Body of pancreas (tissue), 4 donors: ENCODE data around the gene DMXL1. TPM values are rescaled to one million over a fixed set of nuclear protein-coding genes. Genes with fewer than 3 reads are reported as not detected.

Experiments used
- ATAC-seq: fragments of 150-250 bp; one replicate; pipeline ENCODE4 v1.9.1; 2016
- DNase-seq, 4 donors: peaks; one replicate each; pipeline ENCODE4 v3.0.0-alpha.2; 2019
- H3K27ac ChIP-seq, 4 donors: fragments of 200-600 bp; sonication (generic); 1 replicate in 3 of 4; 2 replicates in 1 of 4; pipeline versions ENCODE4 v1.5.1 to v1.6.1; 2016 to 2019; ENCODE audit warnings: mild to moderate bottlenecking in 1 of 4, mixed read lengths in 1 of 4, moderate library complexity in 1 of 4
- H3K27me3 ChIP-seq, 2 donors: fragments of 200-600 bp; sonication (generic); one replicate each; pipeline ENCODE4 v1.6.0; 2016; ENCODE audit warnings: mild to moderate bottlenecking in 1 of 2
- H3K36me3 ChIP-seq, 2 donors: fragments of 200-600 bp; sonication (generic); replicated peaks in 1 of 2; 2 replicates each; pipeline ENCODE4 v1.5.1; 2016; ENCODE audit warnings: low read depth in 2 of 2; ENCODE audit not compliant: insufficient read depth in 1 of 2
- H3K4me1 ChIP-seq: fragments of 200-600 bp; sonication (generic); one replicate; pipeline ENCODE4 v1.6.0; 2016
- H3K4me3 ChIP-seq, 2 donors: fragments of 200-600 bp; sonication (generic); 1 replicate in 1 of 2; 2 replicates in 1 of 2; pipeline ENCODE4 v1.5.1; 2016 to 2019
- H3K9me3 ChIP-seq, 3 donors: fragments of 200-600 bp; sonication (generic); 1 replicate in 2 of 3; 2 replicates in 1 of 3; pipeline ENCODE4 v1.5.1; 2016
- POLR2A ChIP-seq, 3 donors: fragments of 450-650 bp; IDR thresholded peaks; one replicate each; pipeline ENCODE4 v1.6.1; 2016; ENCODE audit warnings: antibody characterized with exemption in 3 of 3, mild to moderate bottlenecking in 2 of 3
- WGBS, 2 donors: methylation state at CpG; one replicate each; pipeline ENCODE4 v1.1.5; 2017; 5-methylcytosine and 5-hydroxymethylcytosine counted together
- intact Hi-C: fragments of 100-400 bp; cut with DNase I; formaldehyde crosslinking; loops from one replicate; pipeline ENCODE4 v1.15.1; 2023
- microRNA-seq, 2 donors: library from miRNA; unstranded; fragments of <30 nt; microRNA quantifications; one replicate each; pipeline ENCODE4, GENCODE V29; 2016; ENCODE audit warnings: borderline number of aligned reads in 2 of 2, borderline replicate concordance in 2 of 2
- small RNA-seq: library from RNA; depleted of rRNA; stranded (forward); fragments of <200 nt; gene quantifications from one replicate; pipeline ENCODE3, GENCODE V24; 2016
- total RNA-seq, 2 donors: library from RNA; depleted of rRNA; stranded (reverse); fragments of >200 nt; gene quantifications; one replicate each; pipeline ENCODE4 v1.1.0, GENCODE V29; 2016
- TF ChIP-seq, protein P1 (sequence below), 7 experiments: fragments of 450-650 bp in 4 of 7; fragments of 200-600 bp in 3 of 7; sonication (generic) in 3 of 7; IDR thresholded peaks; one replicate each; pipeline ENCODE4 v1.5.1; 2016 to 2019; ENCODE audit warnings: antibody characterized with exemption in 7 of 7

DMXL1 gene
- total RNA-seq, 2 donors from 2014 or later, result 40.0 to 64.9 TPM

DNA sequence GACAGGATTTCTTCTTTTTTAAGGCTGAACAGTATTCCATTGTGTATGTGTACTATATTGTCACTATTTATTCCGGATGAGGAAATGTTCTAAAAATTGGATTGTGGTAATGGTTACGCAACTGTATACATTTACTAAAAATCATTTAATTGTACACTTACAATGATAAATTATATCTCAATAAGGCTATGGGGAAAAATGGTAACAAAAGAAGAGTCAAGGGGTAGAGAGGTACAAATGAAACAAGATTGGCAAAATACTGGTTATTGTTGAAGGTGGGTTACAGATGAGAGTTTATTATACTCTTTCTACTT is 222.6 kb downstream of the DMXL1 start:
- H3K4me3 ChIP-seq, result no peak overlapping the region
- ATAC-seq, result no peak
- intact Hi-C loops, result no loop called here
- no peaks in the 10 kb centered on the region for H3K9me3 ChIP-seq
- no peak for TF ChIP-seq POLR2A (IDR thresholded peaks at IDR 0.05)
- TF ChIP-seq, protein P1, sequence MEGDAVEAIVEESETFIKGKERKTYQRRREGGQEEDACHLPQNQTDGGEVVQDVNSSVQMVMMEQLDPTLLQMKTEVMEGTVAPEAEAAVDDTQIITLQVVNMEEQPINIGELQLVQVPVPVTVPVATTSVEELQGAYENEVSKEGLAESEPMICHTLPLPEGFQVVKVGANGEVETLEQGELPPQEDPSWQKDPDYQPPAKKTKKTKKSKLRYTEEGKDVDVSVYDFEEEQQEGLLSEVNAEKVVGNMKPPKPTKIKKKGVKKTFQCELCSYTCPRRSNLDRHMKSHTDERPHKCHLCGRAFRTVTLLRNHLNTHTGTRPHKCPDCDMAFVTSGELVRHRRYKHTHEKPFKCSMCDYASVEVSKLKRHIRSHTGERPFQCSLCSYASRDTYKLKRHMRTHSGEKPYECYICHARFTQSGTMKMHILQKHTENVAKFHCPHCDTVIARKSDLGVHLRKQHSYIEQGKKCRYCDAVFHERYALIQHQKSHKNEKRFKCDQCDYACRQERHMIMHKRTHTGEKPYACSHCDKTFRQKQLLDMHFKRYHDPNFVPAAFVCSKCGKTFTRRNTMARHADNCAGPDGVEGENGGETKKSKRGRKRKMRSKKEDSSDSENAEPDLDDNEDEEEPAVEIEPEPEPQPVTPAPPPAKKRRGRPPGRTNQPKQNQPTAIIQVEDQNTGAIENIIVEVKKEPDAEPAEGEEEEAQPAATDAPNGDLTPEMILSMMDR (IDR thresholded peaks at IDR 0.05), result no peak
- no peaks in the 10 kb centered on the region for H3K27me3 ChIP-seq
- H3K27ac ChIP-seq, result no peak overlapping the region
- H3K36me3 ChIP-seq, result no peaks in the 10 kb centered on the region
- no peak for DNase-seq
- H3K4me1 ChIP-seq, result peaks cover 37% of the 10 kb centered on the region
- 77 to 94% methylated on average over 2 of the region's 2 CpGs for WGBS, 2 donors

Small RNAs within 50 kb of the gene (microRNA-seq; reads per million reads assigned to microRNA genes)
- gene MIR5706, result 0 reads per million in 2 donors

Small RNAs within 50 kb of the gene (small RNA-seq; reads per million reads assigned to genes)
- gene LAMTOR3P2, result not detected
- gene MIR5706, result not detected
- gene RNU6-701P, result not detected

Other genes starting within 250 kb of the DMXL1 start
- 10 to 100 TPM in 1 of 2 donors, 1 to 10 TPM in 1; 7.5 to 29.7 TPM for gene DTWD2, start 82.5 kb upstream of the DMXL1 start, total RNA-seq